Caco-2 (cell line): ENCODE data around the gene CDK14. TPM values are rescaled to one million over a fixed set of nuclear protein-coding genes. Genes with fewer than 3 reads are reported as not detected.

Experiments used
- BruUV-seq: library from RNA; stranded (reverse); fragments of 400-500 nt; replicated peaks from 2 replicates; lab custom pipeline; 2021; lab: Mats Ljungman, UMichigan
- CTCF ChIA-PET: fragments of 300-600 bp; sonication (Branson Sonifier 250); formaldehyde crosslinking; loops from one replicate; lab custom pipeline; 2022; ENCODE audit warnings: antibody characterized with exemption; lab: Charles Lee
- POLR2A ChIA-PET: fragments of 300-600 bp; sonication (Branson Sonifier 250); formaldehyde crosslinking; loops from one replicate; lab custom pipeline; 2022; ENCODE audit warnings: antibody characterized with exemption; lab: Charles Lee
- DNase-seq, 2 experiments: peaks; one replicate each; pipeline versions ENCODE4 v3.0.0 to v3.0.0-alpha.2; 2020 to 2022
- H3K27me3 ChIP-seq: replicated peaks from 2 replicates; pipeline ENCODE4 v1.6.0; 2011; ENCODE audit warnings: low read length; ENCODE audit not compliant: control insufficient read depth, insufficient read depth
- H3K36me3 ChIP-seq: 2 replicates; pipeline ENCODE4 v1.5.1; 2011; ENCODE audit warnings: low read length; ENCODE audit not compliant: control insufficient read depth, insufficient read depth
- H3K4me1 ChIP-seq: fragments of 250-450 bp; sonication (Bioruptor Pico); 2 replicates; pipeline ENCODE4 v1.5.1; 2020; ENCODE audit warnings: mild to moderate bottlenecking
- H3K4me3 ChIP-seq: 2 replicates; pipeline ENCODE4 v1.5.1; 2011; ENCODE audit warnings: low read depth, mild to moderate bottlenecking, control low read depth, low read length
- H3K9me3 ChIP-seq: fragments of 250-450 bp; sonication (Bioruptor Pico); 2 replicates; pipeline ENCODE4 v1.5.1; 2020; ENCODE audit warnings: mild to moderate bottlenecking, moderate library complexity
- H3K27ac Mint-ChIP-seq: one replicate; pipeline ENCODE4 v1.8.0; 2022; ENCODE audit warnings: mixed read lengths; ENCODE audit not compliant: unreplicated experiment
- H3K27me3 Mint-ChIP-seq: one replicate; pipeline ENCODE4 v1.8.0; 2022; ENCODE audit warnings: mixed read lengths; ENCODE audit not compliant: insufficient read depth, unreplicated experiment
- H3K36me3 Mint-ChIP-seq: one replicate; pipeline ENCODE4 v1.8.0; 2022; ENCODE audit warnings: mild to moderate bottlenecking, mixed read lengths; ENCODE audit not compliant: insufficient read depth, unreplicated experiment
- H3K4me1 Mint-ChIP-seq: one replicate; pipeline ENCODE4 v1.8.0; 2022; ENCODE audit warnings: low read depth, mixed read lengths; ENCODE audit not compliant: unreplicated experiment
- H3K4me3 Mint-ChIP-seq: one replicate; pipeline ENCODE4 v1.8.0; 2022; ENCODE audit warnings: mild to moderate bottlenecking, moderate library complexity, mixed read lengths; ENCODE audit not compliant: unreplicated experiment
- H3K9me3 Mint-ChIP-seq: one replicate; pipeline ENCODE4 v1.8.0; 2022; ENCODE audit warnings: mixed read lengths; ENCODE audit not compliant: unreplicated experiment
- CTCF ChIP-seq, 2 experiments: fragments of 200-600 bp in 1 of 2; IDR thresholded peaks; 1 replicate in 1 of 2; 2 replicates in 1 of 2; pipeline versions ENCODE4 v1.5.1 to v1.8.0; 2011 to 2022; ENCODE audit warnings: antibody characterized with exemption in 1 of 2, control low read depth in 1 of 2, inconsistent platforms in 1 of 2, low read depth in 1 of 2, low read length in 1 of 2, mild to moderate bottlenecking in 1 of 2, moderate library complexity in 1 of 2; ENCODE audit not compliant: insufficient read depth in 1 of 2, severe bottlenecking in 1 of 2, unreplicated experiment in 1 of 2
- intact Hi-C: fragments of 100-400 bp; cut with micrococcal nuclease; formaldehyde crosslinking; loops from one replicate; pipeline ENCODE4 v1.10.0; 2022; ENCODE audit not compliant: unreplicated experiment
- total RNA-seq: library from RNA; stranded (reverse); gene quantifications from 2 replicates; pipeline ENCODE4 v1.2.3, GENCODE V29; 2022

CDK14 gene
- total RNA-seq, 1 experiment from 2014 or later, result 18.2 TPM

GRCh38 chr7:90689260-90689659 is 93.1 kb downstream of the CDK14 start:
- intact Hi-C loops, result loop anchor here (10.0 kb wide), 1 partner anchor 236 kb away; no protein-coding TSS in a partner anchor
- Histone ChIP-seq H3K27me3 (no peaks in the 10 kb centered on the region), H3K4me3 (no peak overlapping the region), H3K9me3 (no peaks in the 10 kb centered on the region), H3K4me1 (peaks cover 32% of the 10 kb centered on the region), H3K36me3 (no peaks in the 10 kb centered on the region)
- Mint-ChIP-seq H3K9me3 (no peaks in the 10 kb centered on the region), H3K27me3 (no peaks in the 10 kb centered on the region), H3K4me1 (peaks cover 22% of the 10 kb centered on the region), H3K4me3 (no peak overlapping the region), H3K27ac (no peak overlapping the region), H3K36me3 (no peaks in the 10 kb centered on the region)
- DNase-seq, result no peak
- ChIA-PET POLR2A (no interaction called here), CTCF (interaction anchor here (1.0 kb wide), 1 partner anchor 240 kb away, joined by 4 read pairs; no protein-coding TSS in a partner anchor)
- no peak for TF ChIP-seq CTCF (IDR thresholded peaks at IDR 0.05; ENCODE audit: insufficient read depth in 1 of 2, low read depth in 1 of 2, low read length in 1 of 2, severe bottlenecking in 1 of 2, unreplicated experiment in 1 of 2)
- BruUV-seq, result no TSS peak

GRCh38 chr7:90690159-90690858 is 94.2 kb downstream of the CDK14 start:
- intact Hi-C loops, result loop anchor here (1.0 kb wide), 2 partner anchors 59 to 344 kb away; no protein-coding TSS in a partner anchor
- CTCF ChIA-PET, result interaction anchor here (1.4 kb wide), 1 partner anchor 60 kb away, joined by 3 read pairs; no protein-coding TSS in a partner anchor
- H3K4me3 Mint-ChIP-seq, result no peak overlapping the region

DNA sequence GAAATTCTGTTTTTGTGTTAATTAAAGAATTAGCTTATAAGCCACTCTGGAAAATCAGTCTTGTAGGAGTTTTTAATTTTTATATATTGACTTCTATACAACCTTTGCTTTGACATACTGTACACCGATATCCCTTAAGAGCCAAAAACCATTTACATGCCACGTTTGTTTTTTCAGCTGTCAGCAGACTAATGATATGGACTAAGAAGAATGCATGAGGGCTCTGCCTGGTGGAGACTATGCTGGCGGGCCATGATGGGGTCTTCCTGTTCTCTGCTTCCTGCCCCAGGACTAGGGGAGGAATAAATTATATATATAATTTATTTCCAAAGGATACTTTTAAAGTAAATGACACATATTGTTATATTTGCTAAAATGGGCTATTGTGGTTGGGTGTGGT is 96.3 kb downstream of the CDK14 start:
- Histone ChIP-seq H3K36me3 (no peaks in the 10 kb centered on the region), H3K4me3 (no peak overlapping the region), H3K9me3 (no peaks in the 10 kb centered on the region), H3K4me1 (peaks cover 34% of the 10 kb centered on the region), H3K27me3 (no peaks in the 10 kb centered on the region)
- H3K27ac Mint-ChIP-seq, result no peak overlapping the region
- no peak for DNase-seq
- intact Hi-C loops, result loop anchor here (2.0 kb wide), 1 partner anchor 28 kb away; no protein-coding TSS in a partner anchor
- peaks cover 22% of the 10 kb centered on the region for H3K9me3 Mint-ChIP-seq
- no peaks in the 10 kb centered on the region for H3K27me3 Mint-ChIP-seq
- H3K4me1 Mint-ChIP-seq, result peaks cover 30% of the 10 kb centered on the region
- ChIA-PET CTCF (interaction anchor here (1.1 kb wide), 1 partner anchor 342 kb away, joined by 4 read pairs; no protein-coding TSS in a partner anchor), POLR2A (no interaction called here)
- no peak overlapping the region for H3K4me3 Mint-ChIP-seq
- no peak for TF ChIP-seq CTCF (IDR thresholded peaks at IDR 0.05; ENCODE audit: insufficient read depth in 1 of 2, low read depth in 1 of 2, low read length in 1 of 2, severe bottlenecking in 1 of 2, unreplicated experiment in 1 of 2)
- no peaks in the 10 kb centered on the region for H3K36me3 Mint-ChIP-seq
- BruUV-seq, result no TSS peak

More at GRCh38 chr7:90690159-90690858, 94.2 kb downstream of the CDK14 start:
- Histone ChIP-seq H3K36me3 (no peaks in the 10 kb centered on the region), H3K9me3 (no peaks in the 10 kb centered on the region), H3K27me3 (no peaks in the 10 kb centered on the region), H3K4me3 (no peak overlapping the region), H3K4me1 (peaks cover 34% of the 10 kb centered on the region)
- no peaks in the 10 kb centered on the region for H3K27me3 Mint-ChIP-seq
- no TSS peak for BruUV-seq
- peaks cover 25% of the 10 kb centered on the region for H3K4me1 Mint-ChIP-seq
- no peak overlapping the region for H3K27ac Mint-ChIP-seq
- POLR2A ChIA-PET, result no interaction called here
- H3K36me3 Mint-ChIP-seq, result no peaks in the 10 kb centered on the region
- TF ChIP-seq CTCF (IDR thresholded peaks at IDR 0.05; ENCODE audit: insufficient read depth in 1 of 2, low read depth in 1 of 2, low read length in 1 of 2, severe bottlenecking in 1 of 2, unreplicated experiment in 1 of 2), result peak in 1 of 2 experiments; percentile 2
- H3K9me3 Mint-ChIP-seq, result peaks cover 3% of the 10 kb centered on the region
- no peak for DNase-seq
